Measurements from ENCODE around the gene MRPL24. TPM values are rescaled to one million over a fixed set of nuclear protein-coding genes. Genes with fewer than 3 reads are reported as not detected.

Gene MRPL24
- total RNA-seq, 4 donors from 2014 or later: 48.6 to 90.4 (median 66.2) TPM

GRCh38 chr1:156700736-156701531, 40.0 kb downstream of the MRPL24 start:
- no peak for DNase-seq (ENCODE audit: low spot score in 2 of 2)
- 68 to 72% methylated on average over 8 of the region's 8 CpGs for WGBS, 2 donors
- Histone ChIP-seq H3K27me3 (peaks cover 0 to 31% of the 10 kb centered on the region in 2 donors), H3K36me3 (peaks cover 0 to 21% (median 0%) of the 10 kb centered on the region in 3 donors), H3K27ac (no peak overlapping the region), H3K9me3 (no peaks in the 10 kb centered on the region), H3K4me1 (peaks cover 0 to 30% (median 17%) of the 10 kb centered on the region in 4 donors), H3K4me3 (no peak overlapping the region)
- TF ChIP-seq POLR2A (IDR thresholded peaks at IDR 0.05): no peak
- no peak for TF ChIP-seq EP300 (IDR thresholded peaks at IDR 0.05)
- no peak for TF ChIP-seq CTCF (IDR thresholded peaks at IDR 0.05)

- H3K9me3 ChIP-seq: no peaks in the 10 kb centered on the region
- peaks cover 0 to 11% (median 0%) of the 10 kb centered on the region in 4 donors for H3K4me1 ChIP-seq
- no peak overlapping the region for H3K4me3 ChIP-seq
- H3K27ac ChIP-seq: no peak overlapping the region
- TF ChIP-seq EP300 (IDR thresholded peaks at IDR 0.05) (no peak), CTCF (IDR thresholded peaks at IDR 0.05) (no peak), POLR2A (IDR thresholded peaks at IDR 0.05) (no peak)
- peaks cover 0 to 22% of the 10 kb centered on the region in 2 donors for H3K27me3 ChIP-seq
- no peak for DNase-seq (ENCODE audit: low spot score in 2 of 2)
- H3K36me3 ChIP-seq: peaks cover 0 to 21% (median 0%) of the 10 kb centered on the region in 3 donors
- WGBS, 2 donors: 36% methylated on average over 1 of the region's 1 CpG; no CpG with 5 or more reads in 1 of the 2 donors
Measured at GRCh38 chr1:156698995-156699394, 41.9 kb downstream of the MRPL24 start.

- DNase-seq (ENCODE audit: low spot score in 2 of 2): no peak
- no peak overlapping the region for H3K4me3 ChIP-seq
- no peak for TF ChIP-seq POLR2A (IDR thresholded peaks at IDR 0.05)
- no peak for TF ChIP-seq CTCF (IDR thresholded peaks at IDR 0.05)
- TF ChIP-seq EP300 (IDR thresholded peaks at IDR 0.05): no peak
- peaks cover 0 to 21% (median 0%) of the 10 kb centered on the region in 3 donors for H3K36me3 ChIP-seq
- no peak overlapping the region for H3K27ac ChIP-seq
- H3K9me3 ChIP-seq: no peaks in the 10 kb centered on the region
- H3K4me1 ChIP-seq: peaks cover 0 to 8% (median 1%) of the 10 kb centered on the region in 4 donors
- peaks cover 0 to 26% of the 10 kb centered on the region in 2 donors for H3K27me3 ChIP-seq
- WGBS, 2 donors: 54 to 56% methylated on average over 8 of the region's 8 CpGs
Measured at GRCh38 chr1:156697481-156697880, 43.4 kb downstream of the MRPL24 start.

GRCh38 chr1:156696755-156697154, 44.1 kb downstream of the MRPL24 start:
- TF ChIP-seq EP300 (IDR thresholded peaks at IDR 0.05) (no peak), POLR2A (IDR thresholded peaks at IDR 0.05) (no peak), CTCF (IDR thresholded peaks at IDR 0.05) (no peak)
- Histone ChIP-seq H3K27ac (no peak overlapping the region), H3K4me1 (peaks cover 0 to 15% (median 9%) of the 10 kb centered on the region in 4 donors), H3K36me3 (peaks cover 0 to 21% (median 0%) of the 10 kb centered on the region in 3 donors), H3K4me3 (no peak overlapping the region), H3K9me3 (no peaks in the 10 kb centered on the region), H3K27me3 (peaks cover 0 to 33% of the 10 kb centered on the region in 2 donors)
- WGBS, 2 donors: 83% methylated on average over 8 of the region's 8 CpGs
- DNase-seq (ENCODE audit: low spot score in 2 of 2): no peak

- WGBS, 2 donors: 88 to 90% methylated on average over 5 of the region's 5 CpGs
- peaks cover 0 to 53% of the 10 kb centered on the region in 2 donors for H3K27me3 ChIP-seq
Measured at GRCh38 chr1:156694690-156694962, 46.3 kb downstream of the MRPL24 start.

More at GRCh38 chr1:156694690-156694962, 46.3 kb downstream of the MRPL24 start:
- TF ChIP-seq EP300 (IDR thresholded peaks at IDR 0.05) (no peak), POLR2A (IDR thresholded peaks at IDR 0.05) (no peak), CTCF (IDR thresholded peaks at IDR 0.05) (no peak)
- H3K27ac ChIP-seq: no peak overlapping the region
- no peaks in the 10 kb centered on the region for H3K9me3 ChIP-seq
- peaks cover 0 to 35% (median 15%) of the 10 kb centered on the region in 4 donors for H3K4me1 ChIP-seq
- no peak for DNase-seq (ENCODE audit: low spot score in 2 of 2)
- peaks cover 0 to 8% (median 0%) of the 10 kb centered on the region in 3 donors for H3K36me3 ChIP-seq
- H3K4me3 ChIP-seq: no peak overlapping the region
